DMS 273 treated with DMSO at 0.1 percent for 48 hours (cell line): ENCODE measurements around the gene PAOX.

Source experiments
- DNase-seq: peaks from one replicate; lab custom pipeline; 2025; lab: John Stamatoyannopoulos, UW

PAOX gene

DNA sequence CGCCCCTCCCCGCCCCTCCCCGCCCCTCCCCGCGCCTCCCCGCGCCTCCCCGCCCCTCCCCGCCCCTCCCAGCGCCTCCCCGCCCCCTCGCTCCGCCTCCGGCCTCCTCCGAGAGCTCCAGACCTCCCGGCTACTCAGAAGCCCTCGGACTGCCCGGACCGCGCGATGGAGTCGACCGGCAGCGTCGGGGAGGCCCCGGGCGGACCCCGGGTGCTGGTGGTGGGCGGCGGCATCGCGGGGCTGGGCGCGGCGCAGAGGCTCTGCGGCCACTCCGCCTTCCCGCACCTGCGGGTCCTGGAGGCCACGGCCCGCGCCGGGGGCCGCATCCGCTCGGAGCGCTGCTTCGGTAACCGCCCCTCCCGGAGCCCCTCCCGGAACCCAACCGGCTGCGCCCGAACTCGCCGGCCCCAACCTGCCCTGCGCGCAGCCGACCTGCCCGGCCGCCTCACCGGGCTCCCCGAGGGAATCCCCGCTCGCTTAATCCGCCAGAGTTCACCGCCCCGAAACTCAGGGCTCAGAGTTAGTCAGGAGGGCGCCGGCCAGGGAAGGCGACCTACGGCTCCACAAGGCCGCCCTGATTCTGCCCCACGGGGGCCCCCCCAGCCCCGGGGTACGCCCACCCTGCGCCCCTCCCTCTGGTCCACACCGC, at the start of gene PAOX:
Gene PAOX, plus strand, starts transcription at position 111 of the 649 bp plus-strand sequence. Its CDS starts 55 bp downstream, at position 166.
- no peak for DNase-seq

- peak; percentile 24 for DNase-seq
Observed at GRCh38 chr10:133329491-133330202, 49.4 kb upstream of the PAOX start.

DNA sequence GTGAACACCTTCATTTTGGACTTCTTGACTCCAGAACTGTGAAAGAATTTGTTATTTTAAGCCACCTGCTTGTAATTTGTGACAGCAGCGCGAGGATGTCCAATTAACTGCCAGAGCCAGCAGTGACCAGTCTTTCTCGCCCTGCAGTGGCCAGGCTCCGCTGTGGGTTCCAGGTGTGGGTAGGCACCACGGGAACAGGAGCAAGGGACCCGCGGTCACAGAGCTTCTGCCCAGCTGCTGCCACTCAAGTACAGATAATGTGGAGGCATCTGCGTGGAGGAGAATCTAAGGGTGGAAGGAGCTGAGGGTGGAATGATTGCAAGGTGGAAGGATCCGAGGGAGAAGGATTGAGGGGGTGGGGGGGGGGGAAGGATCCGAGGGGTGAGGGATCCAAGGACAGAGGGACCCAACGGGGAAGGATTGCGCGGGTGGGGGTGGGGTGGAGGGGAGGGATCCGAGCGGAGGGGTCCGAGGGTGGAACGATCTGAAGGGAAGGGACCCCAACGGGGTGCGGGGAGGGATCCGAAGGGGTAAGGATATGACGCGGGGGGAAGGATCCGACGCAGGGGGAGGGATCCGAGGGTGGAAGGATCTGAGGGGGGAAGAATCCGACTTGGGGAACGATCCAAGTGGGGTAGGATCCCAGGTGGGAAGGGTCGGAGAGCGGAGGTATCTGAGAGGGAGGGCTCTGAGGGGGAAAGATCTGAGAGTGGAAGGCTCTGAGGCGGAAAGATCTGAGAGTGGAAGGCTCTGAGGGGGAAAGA, 45.9 kb upstream of the PAOX start:
- no peak for DNase-seq

GRCh38 chr10:133334503-133335245, 44.4 kb upstream of the PAOX start:
- DNase-seq, result no peak

DNA sequence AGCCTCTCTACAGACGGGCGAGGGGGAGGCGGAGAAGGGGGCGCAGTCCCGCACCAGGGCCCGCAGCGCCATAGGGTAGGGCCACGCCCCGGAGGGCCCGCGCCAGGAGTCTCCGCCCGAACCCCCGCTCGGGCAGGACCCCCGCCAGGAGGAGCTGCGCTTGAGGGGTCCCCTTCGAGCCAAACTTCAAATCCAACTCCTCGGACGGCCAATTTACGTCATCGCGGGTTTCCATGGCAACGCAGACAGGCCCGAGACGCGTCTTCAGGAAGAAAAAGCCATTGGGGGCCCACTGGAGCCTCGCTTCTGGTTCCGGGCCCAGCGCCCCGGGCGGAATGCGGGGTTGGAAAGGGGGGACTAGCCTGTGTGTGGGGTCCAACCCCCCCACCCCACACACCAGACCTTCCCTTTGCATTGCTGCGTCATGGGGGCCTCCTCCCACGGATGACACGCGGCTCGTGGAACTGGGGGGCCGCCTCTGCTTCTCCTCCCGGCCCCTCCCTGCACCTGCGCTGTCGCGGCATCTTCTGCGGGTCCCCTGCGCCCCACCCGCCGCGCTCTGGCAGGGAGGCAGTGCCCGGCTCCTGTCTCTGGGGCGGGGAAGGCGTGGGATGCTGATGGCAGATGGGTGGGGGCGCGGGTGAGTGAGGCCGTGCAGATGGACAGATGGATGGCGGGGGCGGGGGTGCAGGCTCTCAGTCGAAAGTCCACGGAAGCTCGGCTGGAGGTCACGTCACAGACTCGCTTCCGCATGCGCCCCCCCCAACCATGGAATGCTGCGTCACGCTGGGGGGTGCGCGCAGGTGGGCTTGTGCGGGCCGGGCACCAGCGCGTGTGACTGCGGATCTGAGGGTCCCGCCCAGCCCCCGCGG, 43.6 kb upstream of the PAOX start:
- DNase-seq, result peak; percentile 25

DNA sequence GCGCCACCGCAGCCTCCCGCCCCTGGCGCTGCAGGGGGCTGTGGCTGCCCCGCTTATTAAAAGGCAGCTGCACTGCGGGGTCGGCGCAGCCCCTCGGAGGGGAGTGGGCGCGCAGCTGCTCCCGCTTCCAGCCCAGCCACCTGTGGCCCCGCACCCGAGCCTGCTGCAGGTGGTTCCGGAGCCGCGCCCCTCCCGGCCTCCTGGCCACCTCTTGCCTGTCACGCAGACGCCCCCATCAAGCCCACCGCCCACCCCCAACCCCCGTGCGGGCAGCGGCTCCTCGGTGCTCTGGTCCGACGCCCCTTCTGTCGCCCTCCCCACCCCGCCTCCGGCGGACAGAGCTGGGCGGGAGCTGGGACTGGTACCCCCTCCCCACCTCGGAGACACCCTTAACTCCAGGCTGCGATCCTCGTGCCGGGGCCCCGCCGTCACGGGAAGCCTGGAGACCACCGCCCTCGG, 42.9 kb upstream of the PAOX start:
- no peak for DNase-seq

- no peak for DNase-seq
Observed at GRCh38 chr10:133336577-133337369, 42.3 kb upstream of the PAOX start, which contains the start of gene CALY. CALY (minus strand) TSS chr10:133336896; CDS start chr10:133328989, 7,907 bp downstream.

DNA sequence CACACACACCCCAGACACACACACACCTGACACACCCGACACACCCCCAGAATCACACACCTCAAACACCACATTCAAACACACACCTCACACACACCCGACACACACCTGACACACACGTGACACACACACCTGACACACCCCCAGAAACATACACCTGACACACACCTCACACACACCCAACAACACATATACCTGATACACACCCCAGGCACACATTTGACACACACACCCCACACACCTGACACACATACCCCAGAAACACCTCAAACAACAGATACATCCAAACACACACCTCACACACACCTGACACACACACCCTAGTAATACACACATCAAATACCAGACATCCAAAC, 41.7 kb upstream of the PAOX start:
- DNase-seq, result no peak

DNA sequence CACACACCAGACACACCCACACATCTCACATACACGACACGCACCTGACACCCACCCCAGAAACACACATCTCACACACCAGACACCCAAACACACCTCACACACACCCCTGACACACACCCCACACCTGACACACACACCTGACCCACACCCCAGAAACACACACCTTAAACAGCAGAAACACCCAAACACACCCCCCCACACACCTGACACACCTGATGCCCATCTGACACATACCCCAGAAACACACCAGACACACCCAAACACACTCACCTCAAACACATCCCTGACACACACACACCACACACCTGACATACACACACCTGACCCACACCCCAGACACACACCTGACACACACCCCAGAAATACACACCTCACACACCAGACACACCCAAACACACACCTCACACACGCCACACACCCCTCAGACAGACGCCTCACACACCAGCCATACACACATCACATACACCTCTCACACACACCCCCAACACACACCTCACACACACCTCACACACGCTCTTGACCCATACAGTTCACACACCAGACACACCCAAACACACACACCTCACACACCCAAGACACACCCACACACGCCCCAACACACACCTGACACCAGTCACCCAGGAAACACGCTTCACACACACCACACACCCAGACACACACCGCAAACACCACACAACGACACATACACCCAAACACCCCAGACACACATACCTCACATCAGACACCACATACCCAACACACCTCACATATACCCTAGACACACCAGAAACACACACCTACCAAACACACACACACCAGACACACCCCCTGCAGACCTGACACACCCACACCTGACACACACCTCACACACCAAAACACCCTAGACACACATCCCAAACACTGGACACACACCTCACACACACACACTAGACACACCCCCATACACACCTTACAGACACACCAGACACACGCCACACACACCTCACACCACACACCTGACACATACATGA, 40.7 kb upstream of the PAOX start:
- DNase-seq, result no peak

GRCh38 chr10:133339708-133340380, 39.2 kb upstream of the PAOX start:
- no peak for DNase-seq

- DNase-seq, result no peak
Observed at GRCh38 chr10:133341983-133342382, 37.1 kb upstream of the PAOX start.

DNA sequence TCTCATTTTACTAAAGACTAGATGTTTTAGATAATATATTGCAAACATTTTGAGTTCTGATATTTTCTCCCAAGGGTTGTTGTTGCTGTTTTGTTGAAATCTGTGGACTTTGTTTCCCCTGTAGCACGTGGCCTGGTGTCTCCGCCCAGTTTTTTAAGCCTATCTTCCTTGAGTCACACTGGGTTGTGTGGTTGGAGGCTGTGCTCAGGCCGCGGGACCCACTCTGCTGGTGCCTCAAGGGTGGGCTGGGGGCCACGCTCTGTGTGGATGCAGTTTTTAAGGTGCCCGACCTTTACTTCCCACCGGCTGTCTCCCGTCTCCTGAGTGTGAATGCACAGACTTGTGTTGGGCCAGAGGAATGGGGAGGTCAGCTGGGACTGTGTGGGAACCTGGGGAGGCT, 36.1 kb upstream of the PAOX start:
- no peak for DNase-seq

DNA sequence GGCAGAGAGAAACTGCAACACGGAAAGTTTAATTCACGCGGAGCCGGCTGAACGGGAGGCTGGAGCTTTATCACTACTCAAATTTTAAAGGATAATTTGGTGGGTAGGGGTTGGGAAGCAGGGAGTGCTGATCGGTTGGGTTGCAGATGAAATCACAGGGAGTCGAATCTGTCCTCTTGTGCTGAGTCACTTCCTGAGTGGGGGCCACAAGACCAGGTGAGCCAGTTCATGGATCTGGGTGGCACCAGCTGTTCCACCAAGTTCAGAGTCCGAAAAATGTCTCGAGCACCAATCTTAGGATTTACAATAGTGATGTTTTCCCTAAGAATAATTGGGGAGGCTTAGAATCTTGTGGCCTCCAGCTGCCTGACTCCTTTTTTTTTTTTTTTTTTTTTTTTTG, 35.5 kb upstream of the PAOX start:
- no peak for DNase-seq

- DNase-seq, result no peak
Observed at GRCh38 chr10:133344236-133344635, 34.8 kb upstream of the PAOX start.

GRCh38 chr10:133346413-133346812, 32.6 kb upstream of the PAOX start:
- no peak for DNase-seq

DNA sequence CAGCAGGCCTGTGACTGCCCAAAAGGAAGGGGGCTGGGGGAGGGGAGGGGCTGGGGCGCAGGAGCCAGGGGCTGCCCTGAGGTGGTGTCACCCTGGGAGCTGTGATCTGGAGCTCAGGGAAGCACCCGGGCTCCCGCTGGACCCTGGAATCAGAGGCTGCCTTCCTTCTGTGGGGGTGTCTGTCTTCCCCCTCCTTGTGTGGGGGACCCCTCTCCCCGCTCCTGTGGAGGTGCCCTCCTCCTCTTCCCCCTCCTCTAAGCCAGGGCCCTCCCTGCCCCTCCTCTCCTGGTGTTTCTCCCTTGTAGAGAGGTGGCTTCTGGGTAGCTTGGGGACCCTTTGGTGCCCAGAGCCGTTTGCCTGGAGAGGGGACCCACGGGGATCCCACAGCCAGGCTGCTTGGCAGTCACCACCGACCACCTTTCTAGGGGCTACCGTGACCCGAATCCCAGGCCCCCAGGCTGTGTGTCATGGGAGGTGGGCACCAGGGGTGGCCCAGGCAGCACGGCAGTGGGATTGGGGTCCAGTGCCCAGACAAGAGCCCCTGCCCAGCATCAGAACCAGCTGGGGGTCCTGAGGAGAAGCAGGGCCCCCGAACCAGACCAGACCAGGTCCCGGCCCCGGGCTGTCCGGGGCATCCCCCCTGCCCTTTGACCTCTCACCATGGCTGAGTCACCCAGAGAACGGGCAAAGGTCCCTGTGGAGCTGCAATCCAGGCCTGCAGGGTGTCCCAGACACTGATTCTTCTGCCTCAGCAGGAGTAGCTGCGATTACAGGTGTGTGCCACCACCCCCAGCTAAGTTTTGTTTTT, 31.1 kb upstream of the PAOX start:
- no peak for DNase-seq

DNA sequence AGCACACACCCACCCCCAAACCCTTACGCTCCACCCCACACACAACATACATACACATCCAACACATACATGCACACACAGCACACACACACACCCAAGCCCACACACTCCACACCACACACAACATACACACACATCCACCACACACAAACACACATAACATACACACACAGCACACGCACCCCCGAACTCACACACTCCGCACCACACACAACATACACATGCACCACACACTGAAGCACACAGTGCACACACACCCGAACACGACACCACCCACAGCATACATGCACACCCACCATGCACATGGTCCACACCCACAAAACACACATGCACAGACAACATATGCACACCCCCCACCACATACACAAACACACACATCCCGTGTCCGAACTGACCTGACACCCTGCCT, 29.9 kb upstream of the PAOX start:
- DNase-seq, result no peak

DNA sequence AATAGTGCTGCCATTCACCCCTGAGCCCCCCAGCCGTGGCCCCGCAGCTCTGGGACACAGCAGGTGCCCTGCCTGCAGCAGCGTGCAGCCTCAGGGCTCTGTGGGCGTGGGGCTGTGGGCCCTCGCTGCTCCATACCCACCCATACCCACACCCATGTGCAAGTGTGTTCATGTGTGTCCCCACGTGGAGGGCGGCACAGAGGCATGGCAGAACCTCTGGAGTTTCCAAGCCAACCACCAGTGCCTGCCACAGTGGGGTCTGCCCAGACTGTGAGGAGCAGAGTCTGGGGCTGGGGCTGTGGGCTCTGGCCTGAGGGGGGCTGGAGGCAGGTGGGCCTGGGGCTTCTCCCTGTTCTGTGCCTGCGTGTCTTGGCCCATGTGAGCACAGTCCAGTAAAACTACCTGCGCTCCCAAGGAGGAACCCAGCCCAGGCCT, 29.5 kb upstream of the PAOX start:
- DNase-seq, result no peak
